ENCODE data around the gene MEGF11.

MEGF11 gene

DNA sequence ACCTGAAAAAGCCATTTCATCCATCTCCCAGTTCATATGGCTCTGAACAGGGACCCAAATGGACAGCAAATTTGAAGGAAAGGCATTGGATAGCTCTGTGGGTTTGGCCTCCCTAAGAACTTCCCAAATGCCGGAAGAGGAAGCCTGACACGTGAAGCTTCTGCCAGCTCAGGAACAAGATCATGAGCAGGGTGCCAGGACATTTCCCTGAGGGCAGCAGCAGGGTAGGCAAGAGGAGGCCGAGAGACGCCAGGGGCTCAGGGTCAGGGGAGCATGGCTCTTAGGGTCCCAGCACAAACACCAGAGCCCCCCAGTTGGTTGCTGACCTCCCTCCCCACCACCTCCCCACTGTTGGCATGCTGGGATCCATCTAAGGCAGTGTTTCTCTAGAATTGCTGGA, 187.5 kb downstream of the MEGF11 start:
- H3K36me3 ChIP-seq (ENCODE audit: insufficient read depth, low read length): no peaks in the 10 kb centered on the region
- H3K9me3 ChIP-seq (ENCODE audit: low read length): no peaks in the 10 kb centered on the region
- no peaks in the 10 kb centered on the region for H3K4me1 ChIP-seq (ENCODE audit: insufficient read depth, low read length)
- no peak overlapping the region for H3K4me3 ChIP-seq (ENCODE audit: low read length)
- no peak overlapping the region for H2AFZ ChIP-seq (ENCODE audit: low read depth, low read length)
- no peaks in the 10 kb centered on the region for H3K27me3 ChIP-seq (ENCODE audit: insufficient read depth, low read length)

GRCh38 chr15:66065325-66065724, 188.2 kb downstream of the MEGF11 start:
- Histone ChIP-seq H3K27me3 (ENCODE audit: insufficient read depth, low read length) (no peaks in the 10 kb centered on the region), H3K36me3 (ENCODE audit: insufficient read depth, low read length) (no peaks in the 10 kb centered on the region), H3K4me1 (ENCODE audit: insufficient read depth, low read length) (no peaks in the 10 kb centered on the region), H3K4me3 (ENCODE audit: low read length) (no peak overlapping the region), H3K9me3 (ENCODE audit: low read length) (no peaks in the 10 kb centered on the region), H2AFZ (ENCODE audit: low read depth, low read length) (no peak overlapping the region)

DNA sequence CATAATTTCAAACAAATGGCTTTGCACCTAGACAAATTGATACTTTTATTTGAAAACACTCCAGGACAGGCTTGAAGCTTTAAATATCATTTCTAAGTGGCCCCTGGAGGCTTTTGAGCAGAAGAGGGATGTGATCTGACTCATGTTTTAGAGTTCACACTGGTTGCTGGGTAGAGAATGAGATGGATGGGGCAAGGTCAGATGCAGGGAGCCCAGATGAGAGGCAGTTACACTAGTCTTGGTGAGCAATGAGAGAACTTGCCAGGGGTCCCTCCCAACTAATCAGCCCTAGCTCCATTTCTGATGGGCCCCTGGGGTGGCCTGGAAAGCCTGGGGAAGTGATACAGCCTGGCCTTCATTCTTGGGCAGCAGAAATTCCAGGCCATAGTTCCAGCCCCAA, 190.4 kb downstream of the MEGF11 start:
- H3K4me3 ChIP-seq (ENCODE audit: low read length): no peak overlapping the region
- H3K36me3 ChIP-seq (ENCODE audit: insufficient read depth, low read length): no peaks in the 10 kb centered on the region
- H3K4me1 ChIP-seq (ENCODE audit: insufficient read depth, low read length): no peaks in the 10 kb centered on the region
- peaks cover under 1% of the 10 kb centered on the region for H3K27me3 ChIP-seq (ENCODE audit: insufficient read depth, low read length)
- H2AFZ ChIP-seq (ENCODE audit: low read depth, low read length): no peak overlapping the region
- H3K9me3 ChIP-seq (ENCODE audit: low read length): no peaks in the 10 kb centered on the region

- Histone ChIP-seq H3K4me1 (ENCODE audit: insufficient read depth, low read length) (no peaks in the 10 kb centered on the region), H3K9me3 (ENCODE audit: low read length) (no peaks in the 10 kb centered on the region), H2AFZ (ENCODE audit: low read depth, low read length) (no peak overlapping the region), H3K4me3 (ENCODE audit: low read length) (no peak overlapping the region), H3K27me3 (ENCODE audit: insufficient read depth, low read length) (peaks cover 17% of the 10 kb centered on the region), H3K36me3 (ENCODE audit: insufficient read depth, low read length) (no peaks in the 10 kb centered on the region)
Measured at GRCh38 chr15:66057089-66057488, 196.5 kb downstream of the MEGF11 start.

DNA sequence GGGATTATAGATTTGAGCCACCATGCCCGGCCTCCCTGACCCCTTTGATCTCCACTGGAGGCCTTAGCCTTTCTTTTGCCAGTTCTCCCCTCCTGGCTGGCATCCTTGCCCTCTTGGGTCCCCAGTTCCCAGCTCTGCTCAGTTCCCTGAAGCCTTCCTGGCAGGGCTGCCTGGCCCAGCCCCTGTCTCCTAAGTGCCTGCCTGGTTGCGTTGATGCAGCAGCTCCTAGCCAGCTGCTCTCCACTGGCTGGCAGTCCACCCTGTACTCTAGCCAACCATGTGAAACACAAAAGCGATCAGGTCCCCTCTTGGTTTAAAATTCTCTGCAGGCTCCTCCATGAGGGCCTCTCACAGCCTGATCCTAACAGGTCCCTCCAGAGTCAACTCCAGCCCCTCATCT, 199.6 kb downstream of the MEGF11 start:
- no peaks in the 10 kb centered on the region for H3K4me1 ChIP-seq (ENCODE audit: insufficient read depth, low read length)
- H3K4me3 ChIP-seq (ENCODE audit: low read length): no peak overlapping the region
- peaks cover 20% of the 10 kb centered on the region for H3K27me3 ChIP-seq (ENCODE audit: insufficient read depth, low read length)
- H3K9me3 ChIP-seq (ENCODE audit: low read length): no peaks in the 10 kb centered on the region
- no peak overlapping the region for H2AFZ ChIP-seq (ENCODE audit: low read depth, low read length)
- H3K36me3 ChIP-seq (ENCODE audit: insufficient read depth, low read length): no peaks in the 10 kb centered on the region

DNA sequence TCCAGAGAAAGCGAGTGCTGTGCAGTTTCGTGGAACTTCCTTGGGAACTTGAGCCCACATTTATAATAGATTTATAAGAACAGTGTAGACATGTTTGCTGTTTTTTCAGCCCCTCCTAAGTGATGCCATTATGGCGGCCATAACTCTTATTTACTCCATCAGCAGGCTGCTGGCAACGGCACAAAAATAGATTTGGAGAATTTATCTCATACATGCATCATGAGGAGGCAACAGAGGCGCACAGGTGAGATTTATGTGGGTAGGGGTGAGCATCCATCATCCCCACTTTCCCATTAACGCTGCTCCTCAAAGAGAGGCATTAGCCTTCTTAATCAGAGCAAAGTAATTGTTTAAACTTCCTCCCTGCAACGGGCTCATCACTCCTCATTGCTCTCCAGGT, 201.7 kb downstream of the MEGF11 start:
- Histone ChIP-seq H2AFZ (ENCODE audit: low read depth, low read length) (no peak overlapping the region), H3K4me3 (ENCODE audit: low read length) (no peak overlapping the region), H3K9me3 (ENCODE audit: low read length) (no peaks in the 10 kb centered on the region), H3K4me1 (ENCODE audit: insufficient read depth, low read length) (no peaks in the 10 kb centered on the region), H3K36me3 (ENCODE audit: insufficient read depth, low read length) (no peaks in the 10 kb centered on the region), H3K27me3 (ENCODE audit: insufficient read depth, low read length) (peaks cover 18% of the 10 kb centered on the region)

GRCh38 chr15:66050264-66050663, 203.3 kb downstream of the MEGF11 start:
- Histone ChIP-seq H2AFZ (ENCODE audit: low read depth, low read length) (no peak overlapping the region), H3K36me3 (ENCODE audit: insufficient read depth, low read length) (no peaks in the 10 kb centered on the region), H3K4me1 (ENCODE audit: insufficient read depth, low read length) (no peaks in the 10 kb centered on the region), H3K27me3 (ENCODE audit: insufficient read depth, low read length) (peaks cover 12% of the 10 kb centered on the region), H3K9me3 (ENCODE audit: low read length) (no peaks in the 10 kb centered on the region), H3K4me3 (ENCODE audit: low read length) (no peak overlapping the region)

DNA sequence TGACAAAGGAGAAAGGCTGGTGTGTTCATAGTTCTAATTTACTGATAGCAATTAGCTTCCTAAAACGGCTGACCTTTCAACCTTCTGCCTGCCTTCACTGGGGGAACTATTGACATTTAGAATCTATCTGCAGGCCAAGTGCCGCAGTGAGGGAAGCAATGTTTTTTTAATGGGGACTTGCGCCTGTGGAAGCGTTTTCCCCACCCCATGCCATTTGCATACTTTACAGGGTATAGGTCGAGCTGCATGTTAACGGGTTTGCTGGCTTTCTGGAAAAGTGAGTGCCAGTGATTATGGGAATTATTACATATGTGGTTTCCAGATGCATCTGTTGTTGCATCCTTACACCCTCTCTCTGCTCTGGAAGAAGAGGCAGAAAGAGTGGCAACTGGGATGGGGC, 204.2 kb downstream of the MEGF11 start:
- Histone ChIP-seq H2AFZ (ENCODE audit: low read depth, low read length) (no peak overlapping the region), H3K27me3 (ENCODE audit: insufficient read depth, low read length) (peaks cover 8% of the 10 kb centered on the region), H3K4me3 (ENCODE audit: low read length) (no peak overlapping the region), H3K9me3 (ENCODE audit: low read length) (no peaks in the 10 kb centered on the region), H3K36me3 (ENCODE audit: insufficient read depth, low read length) (no peaks in the 10 kb centered on the region), H3K4me1 (ENCODE audit: insufficient read depth, low read length) (no peaks in the 10 kb centered on the region)

DNA sequence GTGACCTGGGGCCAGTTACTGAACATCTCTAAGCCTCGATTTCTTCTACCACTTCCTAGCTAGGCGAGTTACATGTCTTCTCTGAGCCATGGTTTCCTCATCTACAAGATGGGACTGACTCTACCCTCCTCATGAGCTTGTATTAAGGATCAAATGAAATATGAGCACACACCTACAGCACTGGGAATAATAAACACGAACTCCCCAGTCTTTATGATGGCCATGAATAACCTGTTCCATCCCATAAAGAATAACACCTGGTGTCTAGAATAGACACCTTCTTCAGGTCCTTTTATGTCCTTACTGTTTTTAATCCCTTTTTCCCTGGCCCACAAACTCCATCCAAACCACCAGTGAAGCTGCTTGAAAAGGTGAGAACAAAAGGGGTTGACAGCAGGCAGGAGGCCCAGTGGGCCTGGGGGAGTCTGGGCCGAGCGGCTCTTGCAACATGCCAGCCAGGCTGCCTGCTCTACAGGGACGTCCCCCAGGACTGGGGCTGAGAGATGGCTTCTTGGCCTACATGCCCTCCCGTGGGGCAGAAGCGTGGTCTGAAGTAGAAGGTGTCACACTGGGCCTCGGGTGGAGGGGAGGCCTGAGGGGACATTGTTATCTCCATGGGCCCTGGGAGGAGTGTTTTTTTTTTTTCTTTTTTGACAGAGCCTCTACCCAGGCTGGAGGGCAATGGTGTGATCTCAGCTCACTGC, 206.1 kb downstream of the MEGF11 start:
- no peak overlapping the region for H3K4me3 ChIP-seq (ENCODE audit: low read length)
- H3K27me3 ChIP-seq (ENCODE audit: insufficient read depth, low read length): peaks cover 3% of the 10 kb centered on the region
- no peaks in the 10 kb centered on the region for H3K36me3 ChIP-seq (ENCODE audit: insufficient read depth, low read length)
- no peaks in the 10 kb centered on the region for H3K9me3 ChIP-seq (ENCODE audit: low read length)
- no peak overlapping the region for H2AFZ ChIP-seq (ENCODE audit: low read depth, low read length)
- no peaks in the 10 kb centered on the region for H3K4me1 ChIP-seq (ENCODE audit: insufficient read depth, low read length)

DNA sequence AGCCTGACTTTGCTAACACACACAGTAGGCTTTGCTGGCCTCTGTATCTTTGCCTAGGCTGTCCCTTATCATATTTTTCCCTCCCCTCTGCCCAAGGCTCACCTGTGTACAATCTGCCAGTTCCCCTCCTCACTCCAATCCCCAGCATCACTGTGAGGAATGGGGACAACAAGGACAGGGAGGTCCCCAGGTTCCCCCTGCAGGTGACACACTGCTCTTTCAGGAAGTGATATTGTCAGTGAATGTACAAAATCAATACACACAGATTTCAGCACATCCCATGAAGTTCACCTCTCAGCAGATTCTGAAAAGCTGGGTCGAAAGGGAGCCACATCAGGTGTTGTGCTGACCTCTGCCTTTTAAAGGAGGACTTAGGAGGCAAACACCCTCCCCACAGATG, 206.8 kb downstream of the MEGF11 start:
- Histone ChIP-seq H3K9me3 (ENCODE audit: low read length) (no peaks in the 10 kb centered on the region), H3K27me3 (ENCODE audit: insufficient read depth, low read length) (no peaks in the 10 kb centered on the region), H3K4me3 (ENCODE audit: low read length) (no peak overlapping the region), H2AFZ (ENCODE audit: low read depth, low read length) (no peak overlapping the region), H3K4me1 (ENCODE audit: insufficient read depth, low read length) (no peaks in the 10 kb centered on the region), H3K36me3 (ENCODE audit: insufficient read depth, low read length) (no peaks in the 10 kb centered on the region)

- Histone ChIP-seq H3K4me1 (ENCODE audit: insufficient read depth, low read length) (no peaks in the 10 kb centered on the region), H3K36me3 (ENCODE audit: insufficient read depth, low read length) (no peaks in the 10 kb centered on the region), H2AFZ (ENCODE audit: low read depth, low read length) (no peak overlapping the region), H3K27me3 (ENCODE audit: insufficient read depth, low read length) (no peaks in the 10 kb centered on the region), H3K4me3 (ENCODE audit: low read length) (no peak overlapping the region), H3K9me3 (ENCODE audit: low read length) (no peaks in the 10 kb centered on the region)
Measured at GRCh38 chr15:66046326-66046725, 207.2 kb downstream of the MEGF11 start.

DNA sequence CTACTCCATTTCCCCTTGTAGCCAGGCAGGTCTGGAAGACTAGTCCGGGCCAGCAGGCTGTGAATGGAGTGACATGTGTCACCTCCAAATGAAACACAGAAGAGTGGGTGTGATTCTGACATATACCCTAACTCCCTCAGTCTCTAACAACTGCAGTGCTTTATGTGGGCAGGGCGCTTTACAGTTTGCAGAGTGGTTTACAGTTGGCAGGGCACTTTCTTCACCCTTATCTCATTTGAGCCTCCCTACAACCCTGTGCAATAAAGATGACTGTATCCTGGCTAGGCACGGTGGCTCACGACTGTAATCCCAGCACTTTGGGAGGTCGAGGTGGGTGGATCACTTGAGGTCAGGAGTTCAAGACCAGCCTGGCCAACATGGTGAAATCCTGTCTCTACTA, 208.0 kb downstream of the MEGF11 start:
- Histone ChIP-seq H3K36me3 (ENCODE audit: insufficient read depth, low read length) (no peaks in the 10 kb centered on the region), H3K9me3 (ENCODE audit: low read length) (no peaks in the 10 kb centered on the region), H2AFZ (ENCODE audit: low read depth, low read length) (no peak overlapping the region), H3K4me1 (ENCODE audit: insufficient read depth, low read length) (no peaks in the 10 kb centered on the region), H3K27me3 (ENCODE audit: insufficient read depth, low read length) (peaks cover 1% of the 10 kb centered on the region), H3K4me3 (ENCODE audit: low read length) (no peak overlapping the region)

DNA sequence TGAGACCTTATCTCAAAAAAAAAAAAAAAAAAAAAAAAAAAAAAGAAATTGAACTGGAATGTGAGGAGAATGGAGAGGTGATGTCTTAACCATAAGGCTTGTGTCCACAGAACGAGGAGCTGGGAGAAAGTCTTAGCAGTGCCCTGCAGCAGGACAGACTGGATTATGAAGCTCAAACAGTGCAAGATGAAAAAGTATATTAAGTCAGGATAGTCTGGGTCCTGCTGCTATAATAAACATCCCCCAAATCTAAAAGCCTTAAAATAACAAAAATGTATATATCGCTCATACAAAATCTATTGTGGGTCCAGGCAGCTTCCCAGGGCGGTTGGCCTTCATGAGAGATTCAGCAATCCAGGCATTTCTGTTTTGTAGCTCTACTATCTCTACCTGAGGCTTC, 208.7 kb downstream of the MEGF11 start:
- no peak overlapping the region for H3K4me3 ChIP-seq (ENCODE audit: low read length)
- no peaks in the 10 kb centered on the region for H3K4me1 ChIP-seq (ENCODE audit: insufficient read depth, low read length)
- H3K36me3 ChIP-seq (ENCODE audit: insufficient read depth, low read length): no peaks in the 10 kb centered on the region
- no peak overlapping the region for H2AFZ ChIP-seq (ENCODE audit: low read depth, low read length)
- H3K27me3 ChIP-seq (ENCODE audit: insufficient read depth, low read length): peaks cover 5% of the 10 kb centered on the region
- H3K9me3 ChIP-seq (ENCODE audit: low read length): no peaks in the 10 kb centered on the region

- Histone ChIP-seq H3K9me3 (ENCODE audit: low read length) (no peaks in the 10 kb centered on the region), H3K27me3 (ENCODE audit: insufficient read depth, low read length) (peaks cover 6% of the 10 kb centered on the region), H2AFZ (ENCODE audit: low read depth, low read length) (no peak overlapping the region), H3K4me1 (ENCODE audit: insufficient read depth, low read length) (no peaks in the 10 kb centered on the region), H3K4me3 (ENCODE audit: low read length) (no peak overlapping the region), H3K36me3 (ENCODE audit: insufficient read depth, low read length) (no peaks in the 10 kb centered on the region)
Measured at GRCh38 chr15:66043264-66043663, 210.3 kb downstream of the MEGF11 start.

All from neuron (in vitro differentiated cells).